ENCODE results near the gene ZNF660.

ZNF660 gene

GRCh38 chr3:44632193-44632592, 47.4 kb downstream of the ZNF660 start:
- DNase-seq (ENCODE audit: low spot score) = no peak

GRCh38 chr3:44642337-44642736, 57.6 kb downstream of the ZNF660 start:
- no peak for DNase-seq (ENCODE audit: low spot score)

GRCh38 chr3:44643024-44643423, 58.3 kb downstream of the ZNF660 start:
- no peak for DNase-seq (ENCODE audit: low spot score)

- no peak for DNase-seq (ENCODE audit: low spot score)
These were observed 63.0 kb downstream of the ZNF660 start for GRCh38 chr3:44647771-44648170.

- peak; percentile 85 for DNase-seq (ENCODE audit: low spot score)
These were observed 63.9 kb downstream of the ZNF660 start, which contains the start of gene ZNF35 for GRCh38 chr3:44648564-44649229. TSS of gene ZNF35 (plus strand) at chr3:44648732. CDS start at chr3:44651068, 2,336 bp downstream.
